Transverse colon (tissue), 4 donors: ENCODE measurements around the gene TMBIM4. TPM values are rescaled to one million over a fixed set of nuclear protein-coding genes. Genes with fewer than 3 reads are reported as not detected.
A peak's percentile ranks its signal among the peaks of the same experiment; 100 is the strongest.

Experiments
- DNase-seq: peaks from one replicate; pipeline ENCODE4 v3.0.0-alpha.2; 2019
- H3K27ac ChIP-seq, 4 donors: fragments of 200-600 bp; sonication (generic); 2 replicates each; pipeline ENCODE4 v1.5.1; 2016 to 2018; ENCODE audit warnings: inconsistent platforms in 4 of 4
- H3K27me3 ChIP-seq: fragments of 200-600 bp; sonication (generic); 2 replicates; pipeline ENCODE4 v1.5.1; 2017; ENCODE audit warnings: inconsistent platforms
- H3K36me3 ChIP-seq, 4 donors: fragments of 200-600 bp; sonication (generic); 2 replicates each; pipeline ENCODE4 v1.5.1; 2017 to 2019; ENCODE audit warnings: inconsistent platforms in 4 of 4
- H3K4me1 ChIP-seq, 4 donors: fragments of 200-600 bp; sonication (generic); 2 replicates each; pipeline ENCODE4 v1.5.1; 2017 to 2020; ENCODE audit warnings: inconsistent platforms in 4 of 4
- H3K4me3 ChIP-seq, 4 donors: fragments of 200-600 bp; sonication (generic); 1 replicate in 1 of 4; 2 replicates in 3 of 4; pipeline versions ENCODE4 v1.5.1 to v1.6.1; 2017 to 2019; ENCODE audit warnings: inconsistent platforms in 4 of 4
- H3K9me3 ChIP-seq, 2 donors: fragments of 200-600 bp; sonication (generic); 2 replicates each; pipeline ENCODE4 v1.5.1; 2017 to 2019; ENCODE audit warnings: inconsistent platforms in 2 of 2
- EP300 ChIP-seq: sonication (generic); formaldehyde crosslinking; IDR thresholded peaks from one replicate; pipeline ENCODE4 v1.6.1; 2017; ENCODE audit warnings: antibody characterized with exemption, low read depth
- POLR2A ChIP-seq: fragments of 450-650 bp; IDR thresholded peaks from one replicate; pipeline ENCODE4 v1.6.1; 2016; ENCODE audit warnings: antibody characterized with exemption, mild to moderate bottlenecking, moderate library complexity
- POLR2AphosphoS5 ChIP-seq, 3 donors: sonication (generic); formaldehyde crosslinking; IDR thresholded peaks; one replicate each; pipeline ENCODE4 v1.6.1; 2016; ENCODE audit warnings: antibody characterized with exemption in 3 of 3
- WGBS, 2 donors: methylation state at CpG; one replicate each; pipeline ENCODE4 v1.1.5; 2018; ENCODE audit warnings: low coverage in 1 of 2; 5-methylcytosine and 5-hydroxymethylcytosine counted together
- in situ Hi-C, 4 donors: fragments of 200-750 bp; cut with MboI; loops; one replicate each; pipeline versions ENCODE4 v1.15.0 to v1.15.1; 2017; ENCODE audit warnings: low sequenced_read_pairs in 3 of 4, low pct_ligation_motif_present in 1 of 4, low pct_unique_long_range_greater_than_20kb in 1 of 4
- intact Hi-C: fragments of 100-400 bp; cut with DNase I; formaldehyde crosslinking; loops from one replicate; pipeline ENCODE4 v1.15.1; 2023; ENCODE audit warnings: low total_unique reads
- total RNA-seq, 4 donors: library from RNA; depleted of rRNA; stranded (reverse); fragments of >200 nt; gene quantifications; one replicate each; pipeline ENCODE4 v1.1.0, GENCODE V29; 2016
- TF ChIP-seq, protein P1 (sequence below), 5 experiments: fragments of 200-600 bp in 3 of 5; fragments of 450-650 bp in 2 of 5; sonication (generic) in 3 of 5; IDR thresholded peaks; 1 replicate in 2 of 5; 2 replicates in 3 of 5; pipeline ENCODE4 v1.5.1; 2016 to 2017; ENCODE audit warnings: antibody characterized with exemption in 5 of 5, inconsistent platforms in 3 of 5, mild to moderate bottlenecking in 2 of 5, moderate library complexity in 1 of 5

The TMBIM4 gene
- total RNA-seq, 4 donors from 2014 or later, result 15.5 to 217 (median 98.8) TPM

DNA sequence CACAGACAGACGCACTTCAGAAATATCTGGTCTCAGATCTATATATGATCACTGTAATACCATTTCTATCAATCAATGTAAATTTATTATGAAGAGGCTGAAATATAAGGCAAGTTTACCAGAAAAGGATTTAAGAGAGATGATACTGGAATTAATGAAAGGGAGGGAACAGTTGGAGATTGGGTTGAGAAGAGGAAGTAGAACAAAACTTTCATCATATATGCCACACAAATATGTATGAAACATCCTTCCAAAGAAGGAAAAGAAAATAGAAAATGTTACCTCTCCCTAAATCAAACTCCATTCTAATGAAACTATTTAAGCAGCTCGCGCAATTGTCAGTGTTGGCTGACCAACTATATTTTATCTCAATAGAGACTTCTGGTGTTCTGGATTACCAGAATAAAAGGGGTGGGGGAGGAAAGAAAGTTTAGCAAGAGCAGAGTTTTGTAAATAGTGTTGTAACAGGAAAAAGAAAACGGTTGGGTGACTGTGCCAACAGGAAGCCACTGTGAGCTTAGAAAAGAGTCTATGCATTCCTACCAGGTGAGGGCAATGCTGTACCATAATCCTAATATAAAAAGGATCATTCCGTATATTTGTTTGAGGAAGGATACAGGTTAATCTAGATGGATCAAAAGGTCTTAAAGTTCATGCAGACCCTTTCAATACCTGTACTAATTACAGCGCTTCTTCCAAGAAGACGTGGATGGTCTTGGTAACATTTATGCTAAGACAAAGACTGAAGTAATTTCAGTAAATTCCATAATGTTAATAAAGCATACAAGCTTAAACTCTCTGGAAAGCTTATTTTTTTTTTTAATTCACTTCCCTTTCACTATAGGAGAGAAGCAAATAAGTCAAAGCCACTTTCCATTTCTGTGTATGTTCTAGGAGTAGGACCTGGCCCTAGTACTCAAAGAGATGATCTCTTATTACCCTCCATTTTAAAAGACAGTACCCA lies 24.7 kb downstream of the TMBIM4 start:
- no peak for TF ChIP-seq POLR2A
- TF ChIP-seq POLR2AphosphoS5 (IDR thresholded peaks at IDR 0.05), result peak in 1 of 3 donors; percentile 48
- no peak for TF ChIP-seq EP300
- TF ChIP-seq, protein P1, sequence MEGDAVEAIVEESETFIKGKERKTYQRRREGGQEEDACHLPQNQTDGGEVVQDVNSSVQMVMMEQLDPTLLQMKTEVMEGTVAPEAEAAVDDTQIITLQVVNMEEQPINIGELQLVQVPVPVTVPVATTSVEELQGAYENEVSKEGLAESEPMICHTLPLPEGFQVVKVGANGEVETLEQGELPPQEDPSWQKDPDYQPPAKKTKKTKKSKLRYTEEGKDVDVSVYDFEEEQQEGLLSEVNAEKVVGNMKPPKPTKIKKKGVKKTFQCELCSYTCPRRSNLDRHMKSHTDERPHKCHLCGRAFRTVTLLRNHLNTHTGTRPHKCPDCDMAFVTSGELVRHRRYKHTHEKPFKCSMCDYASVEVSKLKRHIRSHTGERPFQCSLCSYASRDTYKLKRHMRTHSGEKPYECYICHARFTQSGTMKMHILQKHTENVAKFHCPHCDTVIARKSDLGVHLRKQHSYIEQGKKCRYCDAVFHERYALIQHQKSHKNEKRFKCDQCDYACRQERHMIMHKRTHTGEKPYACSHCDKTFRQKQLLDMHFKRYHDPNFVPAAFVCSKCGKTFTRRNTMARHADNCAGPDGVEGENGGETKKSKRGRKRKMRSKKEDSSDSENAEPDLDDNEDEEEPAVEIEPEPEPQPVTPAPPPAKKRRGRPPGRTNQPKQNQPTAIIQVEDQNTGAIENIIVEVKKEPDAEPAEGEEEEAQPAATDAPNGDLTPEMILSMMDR (IDR thresholded peaks at IDR 0.05), result peak; percentile 50 to 72 (median 55)
- H3K27me3 ChIP-seq, result no peaks in the 10 kb centered on the region
- peaks cover 15 to 16% of the 10 kb centered on the region in 2 donors for H3K9me3 ChIP-seq
- 47 to 53% methylated on average over 6 to 7 of the region's 7 CpGs for WGBS, 2 donors
- in situ Hi-C loops, result loop anchor here in 2 of 4 donors (25.0 kb wide), 2 partner anchors 142 to 267 kb away; no protein-coding TSS in a partner anchor
- H3K27ac ChIP-seq, result peak overlapping the region; percentile 51 to 69 (median 66)
- H3K4me1 ChIP-seq, result peaks cover 0 to 9% (median 6%) of the 10 kb centered on the region in 4 donors
- DNase-seq, result peak; percentile 55
- H3K4me3 ChIP-seq, result no peak overlapping the region
- intact Hi-C loops, result no loop called here
- H3K36me3 ChIP-seq, result peaks cover 0 to 21% (median 10%) of the 10 kb centered on the region in 4 donors

DNA sequence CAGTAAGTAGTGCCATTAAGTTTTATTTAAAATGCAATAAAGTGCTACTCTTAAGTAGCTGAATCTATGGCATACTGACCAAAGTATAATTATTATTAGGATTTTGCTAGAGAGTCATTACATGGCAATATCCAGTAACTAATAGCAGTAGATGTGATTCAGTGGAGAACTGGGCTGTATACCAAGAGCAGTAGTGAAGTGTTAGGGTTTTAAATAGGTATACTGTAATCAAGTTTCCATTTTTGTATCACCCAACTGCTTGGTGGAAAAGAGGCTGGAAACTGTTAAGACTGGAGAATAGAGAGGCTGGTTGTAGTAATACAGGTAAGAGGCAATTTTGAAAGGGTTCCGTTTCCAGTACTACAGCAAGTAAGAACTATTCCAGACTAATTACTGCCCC lies 25.9 kb downstream of the TMBIM4 start:
- no peak overlapping the region for H3K27ac ChIP-seq
- 97 to 100% methylated on average over 1 of the region's 1 CpG for WGBS, 2 donors
- H3K4me1 ChIP-seq, result peaks cover 0 to 9% (median 6%) of the 10 kb centered on the region in 4 donors
- DNase-seq, result no peak
- no peaks in the 10 kb centered on the region for H3K27me3 ChIP-seq
- peaks cover 0 to 33% (median 14%) of the 10 kb centered on the region in 4 donors for H3K36me3 ChIP-seq
- intact Hi-C loops (no loop called here), in situ Hi-C loops (loop anchor here in 2 of 4 donors (25.0 kb wide), 2 partner anchors 143 to 268 kb away; no protein-coding TSS in a partner anchor)
- H3K9me3 ChIP-seq, result peaks cover 15 to 17% of the 10 kb centered on the region in 2 donors
- TF ChIP-seq EP300, result no peak
- TF ChIP-seq POLR2A, result no peak
- TF ChIP-seq, protein P1 (IDR thresholded peaks at IDR 0.05), result no peak
- TF ChIP-seq POLR2AphosphoS5 (IDR thresholded peaks at IDR 0.05), result no peak
- no peak overlapping the region for H3K4me3 ChIP-seq

DNA sequence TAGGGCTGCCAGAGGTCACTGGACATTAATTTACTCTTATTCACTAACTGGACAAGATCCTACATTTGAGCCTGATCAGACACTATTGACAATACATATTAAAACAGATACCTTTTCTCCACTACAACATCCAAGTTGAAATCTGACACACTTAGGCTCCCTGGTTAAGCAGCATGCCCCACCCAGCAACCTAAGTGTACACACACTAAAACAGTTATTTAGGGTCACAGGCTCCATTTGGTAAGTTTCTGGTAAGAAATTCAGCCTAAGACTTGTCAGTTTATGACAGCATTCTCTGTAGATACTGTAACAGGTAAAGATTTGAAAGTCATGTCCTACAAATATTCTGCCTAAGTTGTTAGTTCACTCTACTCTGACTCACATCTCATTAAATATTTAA lies 27.0 kb downstream of the TMBIM4 start:
- intact Hi-C loops, result no loop called here
- H3K4me3 ChIP-seq, result no peak overlapping the region
- TF ChIP-seq POLR2AphosphoS5 (IDR thresholded peaks at IDR 0.05) (no peak), POLR2A (no peak), EP300 (no peak)
- TF ChIP-seq, protein P1 (IDR thresholded peaks at IDR 0.05), result no peak
- H3K27ac ChIP-seq, result no peak overlapping the region
- no peak for DNase-seq
- H3K27me3 ChIP-seq, result no peaks in the 10 kb centered on the region
- in situ Hi-C loops, result loop anchor here in 2 of 4 donors (25.0 kb wide), 2 partner anchors 144 to 269 kb away; no protein-coding TSS in a partner anchor
- peaks cover 15 to 17% of the 10 kb centered on the region in 2 donors for H3K9me3 ChIP-seq
- H3K4me1 ChIP-seq, result peaks cover 0 to 9% (median 6%) of the 10 kb centered on the region in 4 donors
- H3K36me3 ChIP-seq, result peaks cover 0 to 43% (median 19%) of the 10 kb centered on the region in 4 donors

DNA sequence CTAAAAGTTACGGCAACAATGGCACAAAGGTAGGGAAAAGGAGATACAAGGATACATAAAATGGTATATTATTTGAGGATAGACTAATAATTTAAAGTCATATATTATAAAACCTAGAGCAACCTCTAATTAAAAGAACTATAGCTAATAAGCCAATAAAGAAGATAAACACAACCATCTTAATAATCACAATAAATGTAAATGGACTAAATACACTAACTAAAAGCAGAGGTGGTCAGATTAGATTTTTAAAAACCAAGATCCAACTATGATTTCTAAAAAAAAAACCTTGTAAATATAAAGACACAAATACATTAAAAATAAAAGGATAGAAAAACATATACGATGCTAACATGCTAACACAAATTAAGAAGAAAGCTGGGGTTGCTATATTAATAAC lies 28.5 kb downstream of the TMBIM4 start:
- H3K4me3 ChIP-seq, result no peak overlapping the region
- in situ Hi-C loops (loop anchor here in 2 of 4 donors (25.0 kb wide), 2 partner anchors 146 to 271 kb away; no protein-coding TSS in a partner anchor), intact Hi-C loops (no loop called here)
- no peak for DNase-seq
- no peak for TF ChIP-seq POLR2AphosphoS5 (IDR thresholded peaks at IDR 0.05)
- TF ChIP-seq, protein P1 (IDR thresholded peaks at IDR 0.05), result no peak
- no peak for TF ChIP-seq POLR2A
- TF ChIP-seq EP300, result no peak
- H3K27ac ChIP-seq, result no peak overlapping the region
- H3K9me3 ChIP-seq, result peaks cover 15 to 17% of the 10 kb centered on the region in 2 donors
- peaks cover 0 to 57% (median 25%) of the 10 kb centered on the region in 4 donors for H3K36me3 ChIP-seq
- WGBS, 2 donors, result 98 to 100% methylated on average over 2 of the region's 2 CpGs
- H3K27me3 ChIP-seq, result no peaks in the 10 kb centered on the region
- H3K4me1 ChIP-seq, result peaks cover 0 to 9% (median 6%) of the 10 kb centered on the region in 4 donors
